ENCODE measurements around the gene CFAP57. TPM values are rescaled to one million over a fixed set of nuclear protein-coding genes. Genes with fewer than 3 reads are reported as not detected.

Gene CFAP57
- polyA plus RNA-seq, 6 donors from 2014 or later = 0.13 to 1.0 (median 0.24) TPM

DNA sequence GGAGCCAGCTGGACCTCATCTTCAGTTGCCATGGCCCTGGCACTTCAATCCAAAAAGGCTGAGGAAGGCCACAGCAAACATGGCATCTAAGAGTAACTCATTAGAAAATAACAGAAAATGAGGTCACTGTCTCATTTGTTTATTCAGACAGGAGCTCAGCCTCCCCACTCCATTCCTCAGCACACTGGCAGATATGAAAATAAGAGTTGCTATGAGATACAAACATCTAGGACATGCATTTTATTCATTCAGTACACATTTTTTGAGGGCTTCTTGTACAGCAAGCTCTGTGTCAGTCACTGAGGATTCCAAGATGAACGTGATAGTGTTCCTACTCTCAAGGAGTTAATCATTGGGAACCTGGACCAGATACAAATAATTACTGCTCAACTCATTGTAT, 65.0 kb downstream of the CFAP57 start:
- ATAC-seq (ENCODE audit: low read depth in 2 of 2) = no peak
- H3K27ac Mint-ChIP-seq = peak overlapping the region in 3 of 6 donors; percentile 33 to 88 (median 82)

DNA sequence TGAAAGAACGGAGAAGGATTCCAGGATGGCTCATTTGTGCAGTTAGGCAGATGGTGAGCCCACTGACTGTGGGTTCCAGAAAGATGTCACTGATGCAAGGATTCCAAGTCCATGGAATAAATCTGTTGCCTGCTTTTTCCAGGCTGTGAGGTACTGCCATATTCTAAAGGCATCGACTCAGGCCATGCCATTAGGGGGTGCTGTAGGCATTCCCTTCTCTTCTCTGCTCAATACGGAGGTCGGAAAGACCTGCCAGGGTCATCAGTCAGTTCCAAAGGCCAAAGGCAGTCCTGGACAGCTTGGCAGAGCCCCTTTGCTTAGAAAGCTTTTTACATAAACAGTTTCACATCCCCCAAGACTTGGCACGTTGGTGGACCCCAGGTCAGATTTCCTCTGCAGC, 66.0 kb downstream of the CFAP57 start:
- DNase-seq (no peak), ATAC-seq (ENCODE audit: low read depth in 2 of 2) (no peak)
- Mint-ChIP-seq H3K36me3 (no peaks in the 10 kb centered on the region), H3K4me1 (peaks cover 37 to 43% (median 41%) of the 10 kb centered on the region in 3 donors), H3K9me3 (no peaks in the 10 kb centered on the region), H3K4me3 (peak overlapping the region in 2 of 8 donors; percentile 59 to 88), H3K27me3 (peaks cover 5 to 9% (median 7%) of the 10 kb centered on the region in 3 donors), H3K27ac (peak overlapping the region in 3 of 6 donors; percentile 78 to 82 (median 78))

More for the DNA sequence above, 65.0 kb downstream of the CFAP57 start:
- Mint-ChIP-seq H3K9me3 (no peaks in the 10 kb centered on the region), H3K27me3 (peaks cover 5 to 9% (median 7%) of the 10 kb centered on the region in 3 donors), H3K36me3 (no peaks in the 10 kb centered on the region), H3K4me1 (peaks cover 37 to 41% (median 41%) of the 10 kb centered on the region in 3 donors), H3K4me3 (no peak overlapping the region)
- DNase-seq = no peak

DNA sequence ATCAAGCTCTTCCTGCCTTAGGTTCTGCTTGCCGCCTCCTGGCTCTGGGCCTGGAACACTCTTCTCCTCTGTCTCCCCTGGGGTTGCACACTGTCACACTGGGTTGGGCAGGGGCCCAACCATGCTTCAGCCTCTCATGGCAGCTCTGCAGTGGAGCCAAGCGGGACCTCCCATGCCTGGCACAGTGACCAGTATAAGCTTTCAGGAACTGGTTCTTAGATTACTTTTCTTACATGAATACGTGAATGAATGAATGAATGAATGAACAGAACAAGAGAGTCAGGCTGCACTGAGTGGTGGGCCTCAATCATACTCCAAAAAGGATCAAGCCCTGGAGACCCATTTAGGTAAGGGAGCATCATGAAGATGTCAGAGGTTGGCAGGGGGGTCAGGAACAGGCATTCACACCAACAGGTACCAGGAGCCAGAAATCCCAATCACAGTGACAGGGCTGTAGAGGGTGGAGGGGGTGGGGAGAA, 66.9 kb downstream of the CFAP57 start:
- Mint-ChIP-seq H3K4me1 (peaks cover 37 to 43% (median 41%) of the 10 kb centered on the region in 3 donors), H3K4me3 (peak overlapping the region in 7 of 8 donors; percentile 2 to 88 (median 68)), H3K36me3 (no peaks in the 10 kb centered on the region), H3K27ac (peak overlapping the region; percentile 81 to 95 (median 89)), H3K9me3 (no peaks in the 10 kb centered on the region), H3K27me3 (peaks cover 5 to 9% (median 7%) of the 10 kb centered on the region in 3 donors)
- DNase-seq (peak; percentile 12), ATAC-seq (ENCODE audit: low read depth in 2 of 2) (peak; percentile 31 to 34)

DNA sequence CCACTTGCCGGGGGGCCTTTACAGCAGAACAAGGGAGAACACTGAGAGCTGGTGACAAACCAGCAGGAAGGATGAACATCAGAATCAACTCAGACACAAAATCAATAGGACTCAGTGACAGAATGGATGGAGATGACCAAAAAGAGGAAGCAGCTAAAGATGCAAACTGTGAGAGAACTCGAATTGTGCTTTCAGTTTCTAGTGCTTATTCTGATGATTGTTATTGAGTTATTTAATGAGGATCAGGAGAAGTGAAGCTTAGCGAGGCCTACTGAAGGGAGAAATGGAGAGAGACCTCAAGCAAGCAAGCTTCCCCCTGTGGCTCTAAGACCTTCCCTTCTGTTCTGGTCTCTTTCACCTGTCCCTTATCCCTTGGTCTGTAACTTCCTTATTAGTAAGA, 67.4 kb downstream of the CFAP57 start:
- Mint-ChIP-seq H3K27me3 (peaks cover 5 to 8% (median 7%) of the 10 kb centered on the region in 3 donors), H3K36me3 (no peaks in the 10 kb centered on the region), H3K27ac (peak overlapping the region; percentile 81 to 95 (median 89)), H3K9me3 (no peaks in the 10 kb centered on the region), H3K4me3 (peak overlapping the region in 7 of 8 donors; percentile 30 to 88 (median 68)), H3K4me1 (peaks cover 37 to 43% (median 41%) of the 10 kb centered on the region in 3 donors)
- ATAC-seq (ENCODE audit: low read depth in 2 of 2) = peak; percentile 93
- peak; percentile 73 for DNase-seq

DNA sequence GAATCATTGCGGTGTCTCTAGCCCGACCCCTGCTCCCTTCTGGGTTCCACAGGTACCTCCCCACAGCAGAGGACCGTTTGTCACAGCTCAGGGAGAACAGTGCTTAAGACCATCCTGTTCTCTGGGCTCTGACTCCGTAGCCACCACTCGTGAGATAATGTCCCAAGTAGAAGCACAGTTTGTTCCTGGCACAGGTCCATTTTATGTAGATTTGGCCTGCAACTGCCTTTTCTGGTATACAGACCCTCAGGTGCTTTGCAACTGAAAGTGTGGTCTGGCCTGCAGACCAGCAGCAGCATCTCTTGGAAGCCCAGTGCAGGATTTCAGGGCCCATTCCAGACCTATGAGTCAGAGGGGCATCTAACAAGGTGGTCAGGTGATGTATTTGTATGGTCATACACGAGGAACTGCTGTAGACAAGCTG, 69.3 kb downstream of the CFAP57 start:
- ATAC-seq (ENCODE audit: low read depth in 2 of 2) (no peak), DNase-seq (no peak)
- peaks cover 37 to 41% (median 39%) of the 10 kb centered on the region in 3 donors for H3K4me1 Mint-ChIP-seq
- no peak overlapping the region for H3K4me3 Mint-ChIP-seq
- H3K27ac Mint-ChIP-seq = peak overlapping the region in 1 of 6 donors; percentile 31
- H3K27me3 Mint-ChIP-seq = peaks cover 0 to 5% (median 0%) of the 10 kb centered on the region in 3 donors
- no peaks in the 10 kb centered on the region for H3K9me3 Mint-ChIP-seq
- H3K36me3 Mint-ChIP-seq = no peaks in the 10 kb centered on the region

DNA sequence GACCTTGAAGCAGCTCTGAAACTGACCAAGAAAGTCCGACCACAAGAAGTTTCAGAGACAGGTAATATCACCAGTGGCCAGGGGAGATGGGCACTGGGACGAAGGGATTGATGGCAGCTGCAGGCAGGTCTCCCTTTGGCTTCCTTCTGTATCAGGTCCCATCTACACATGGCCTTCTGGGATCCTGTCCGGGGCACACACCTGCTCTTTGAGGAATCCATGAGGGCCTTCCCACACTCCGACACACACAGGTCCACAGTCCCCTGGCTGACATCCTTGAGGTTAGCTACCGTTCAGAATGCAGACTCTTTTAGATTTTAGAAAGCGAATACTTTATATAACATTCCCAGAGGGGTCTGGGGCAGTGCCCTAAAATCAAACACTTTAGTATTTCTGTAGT, 71.2 kb downstream of the CFAP57 start:
- Mint-ChIP-seq H3K27me3 (peaks cover 0 to 5% (median 0%) of the 10 kb centered on the region in 3 donors), H3K4me1 (peaks cover 25 to 31% (median 28%) of the 10 kb centered on the region in 3 donors), H3K9me3 (peaks cover 0 to 7% (median 2%) of the 10 kb centered on the region in 7 donors), H3K27ac (no peak overlapping the region), H3K4me3 (no peak overlapping the region), H3K36me3 (no peaks in the 10 kb centered on the region)
- no peak for DNase-seq
- ATAC-seq (ENCODE audit: low read depth in 2 of 2) = no peak

DNA sequence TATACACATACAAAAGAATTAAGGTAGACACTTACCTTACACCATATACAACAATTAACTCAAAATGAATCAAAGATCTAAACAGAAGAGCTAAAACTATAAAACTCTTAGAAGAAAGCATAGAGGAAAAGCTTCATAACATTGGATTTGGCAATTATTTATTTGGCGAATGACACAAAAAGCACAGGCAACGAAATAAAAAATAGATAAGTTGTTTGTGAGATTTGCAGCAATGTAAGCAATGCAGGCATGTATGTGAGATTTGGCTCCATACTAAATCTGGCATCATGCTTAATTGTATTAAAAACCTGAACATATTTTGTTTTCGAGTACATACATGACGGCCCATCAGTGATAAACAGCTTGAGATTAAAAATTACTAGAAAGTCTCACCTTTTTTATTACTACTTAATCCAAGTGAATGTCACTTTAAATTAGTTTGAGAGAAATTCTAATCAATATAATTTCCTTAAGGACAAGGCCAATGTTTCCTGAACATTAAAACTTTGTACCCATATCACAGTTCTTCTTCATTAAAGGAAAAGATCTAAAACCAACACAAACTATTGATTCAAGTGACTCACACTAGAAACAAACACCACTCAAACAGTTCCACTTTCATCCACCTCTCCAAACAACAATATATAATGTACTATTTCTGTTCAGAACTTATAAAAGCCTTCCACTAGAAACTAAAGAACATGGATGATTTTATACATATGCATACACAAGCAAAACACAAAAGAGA, 74.5 kb downstream of the CFAP57 start:
- DNase-seq (no peak), ATAC-seq (ENCODE audit: low read depth in 2 of 2) (no peak)
- no peak overlapping the region for H3K4me3 Mint-ChIP-seq
- H3K27ac Mint-ChIP-seq = peak overlapping the region in 1 of 6 donors; percentile 2
- no peaks in the 10 kb centered on the region for H3K27me3 Mint-ChIP-seq
- H3K4me1 Mint-ChIP-seq = peaks cover 0 to 4% (median 0%) of the 10 kb centered on the region in 3 donors
- H3K9me3 Mint-ChIP-seq = peaks cover 0 to 7% (median 3%) of the 10 kb centered on the region in 7 donors
- H3K36me3 Mint-ChIP-seq = no peaks in the 10 kb centered on the region

DNA sequence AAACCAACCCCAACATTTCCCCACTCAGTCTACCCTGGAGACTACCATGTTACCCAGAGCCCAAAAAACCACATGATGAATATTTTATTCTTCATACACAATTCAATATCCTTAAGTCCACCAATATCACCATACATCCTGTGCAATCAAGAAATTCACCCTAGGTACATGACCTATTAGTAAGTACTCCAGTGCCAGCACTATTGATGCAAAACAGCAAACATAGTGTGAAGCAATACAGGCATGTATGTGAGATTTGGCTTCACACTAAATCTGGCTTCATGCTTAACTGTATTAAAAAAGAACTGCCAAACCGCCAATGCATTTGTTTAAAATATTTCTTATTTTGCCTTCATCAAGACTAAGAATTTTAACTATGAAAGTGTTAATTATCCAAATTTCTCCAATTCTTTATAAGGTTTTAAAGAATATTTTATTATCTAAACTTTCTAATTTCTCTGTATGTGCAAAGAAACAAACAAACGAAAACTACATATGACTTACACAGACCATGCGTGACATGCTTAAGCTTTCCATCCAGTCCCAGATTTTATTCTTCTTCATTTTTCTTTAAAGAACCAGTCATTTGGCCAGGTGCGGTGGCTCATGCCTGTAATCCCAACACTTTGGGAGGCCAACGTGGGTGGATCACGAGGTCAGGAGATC, 75.3 kb downstream of the CFAP57 start:
- H3K27me3 Mint-ChIP-seq = no peaks in the 10 kb centered on the region
- no peaks in the 10 kb centered on the region for H3K4me1 Mint-ChIP-seq
- ATAC-seq (ENCODE audit: low read depth in 2 of 2) = no peak
- no peaks in the 10 kb centered on the region for H3K36me3 Mint-ChIP-seq
- DNase-seq = no peak
- H3K27ac Mint-ChIP-seq = no peak overlapping the region
- H3K4me3 Mint-ChIP-seq = no peak overlapping the region
- H3K9me3 Mint-ChIP-seq = peaks cover 0 to 7% (median 3%) of the 10 kb centered on the region in 7 donors

DNA sequence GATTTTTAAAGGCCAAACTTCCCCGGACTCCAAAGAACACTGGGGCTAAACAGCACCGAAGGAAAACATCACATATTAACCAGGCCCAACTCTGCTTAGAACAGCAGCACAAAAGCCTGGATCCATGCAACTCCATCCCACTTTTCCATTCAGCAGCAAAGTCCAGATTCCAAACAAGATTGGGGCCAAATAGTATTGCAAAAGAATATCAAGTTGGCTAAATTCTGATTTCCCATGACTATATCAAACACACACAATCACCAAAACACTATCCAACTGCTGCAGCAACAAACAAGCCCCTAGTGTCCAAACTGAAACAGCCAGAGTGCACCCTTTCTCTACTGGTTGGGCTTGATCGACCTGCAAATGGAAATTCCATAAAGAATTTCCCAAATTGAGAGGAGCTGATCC, 78.2 kb downstream of the CFAP57 start:
- ATAC-seq (ENCODE audit: low read depth in 2 of 2) = no peak
- Mint-ChIP-seq H3K27ac (no peak overlapping the region), H3K36me3 (no peaks in the 10 kb centered on the region), H3K9me3 (peaks cover 0 to 7% (median 3%) of the 10 kb centered on the region in 7 donors), H3K4me1 (no peaks in the 10 kb centered on the region), H3K27me3 (peaks cover 5 to 12% (median 8%) of the 10 kb centered on the region in 3 donors), H3K4me3 (no peak overlapping the region)
- DNase-seq = no peak

DNA sequence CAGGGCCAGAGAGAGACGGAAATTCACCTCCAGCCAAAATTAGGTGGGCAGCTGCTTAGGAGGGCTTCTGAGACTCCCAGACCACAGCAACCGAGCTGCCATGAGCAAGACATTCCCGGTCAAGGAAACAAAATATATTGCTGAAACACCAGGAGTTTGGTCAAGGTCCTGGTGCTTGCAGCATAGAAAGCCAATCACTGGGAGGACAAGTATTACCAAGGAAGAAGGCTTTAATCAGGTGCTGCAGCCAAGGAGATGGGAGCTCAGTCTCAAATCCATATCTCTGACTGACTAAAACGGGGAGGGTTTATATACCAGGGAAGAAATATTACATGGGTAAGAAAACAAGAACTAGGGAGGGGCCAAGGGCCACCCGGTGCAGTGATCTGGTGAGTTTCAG, 78.9 kb downstream of the CFAP57 start:
- H3K4me1 Mint-ChIP-seq = peaks cover 0 to under 1% (median 0%) of the 10 kb centered on the region in 3 donors
- peaks cover 0 to 7% (median 3%) of the 10 kb centered on the region in 7 donors for H3K9me3 Mint-ChIP-seq
- H3K4me3 Mint-ChIP-seq = no peak overlapping the region
- no peaks in the 10 kb centered on the region for H3K36me3 Mint-ChIP-seq
- DNase-seq (no peak), ATAC-seq (ENCODE audit: low read depth in 2 of 2) (no peak)
- H3K27ac Mint-ChIP-seq = no peak overlapping the region
- H3K27me3 Mint-ChIP-seq = peaks cover 5 to 12% (median 8%) of the 10 kb centered on the region in 3 donors

DNA sequence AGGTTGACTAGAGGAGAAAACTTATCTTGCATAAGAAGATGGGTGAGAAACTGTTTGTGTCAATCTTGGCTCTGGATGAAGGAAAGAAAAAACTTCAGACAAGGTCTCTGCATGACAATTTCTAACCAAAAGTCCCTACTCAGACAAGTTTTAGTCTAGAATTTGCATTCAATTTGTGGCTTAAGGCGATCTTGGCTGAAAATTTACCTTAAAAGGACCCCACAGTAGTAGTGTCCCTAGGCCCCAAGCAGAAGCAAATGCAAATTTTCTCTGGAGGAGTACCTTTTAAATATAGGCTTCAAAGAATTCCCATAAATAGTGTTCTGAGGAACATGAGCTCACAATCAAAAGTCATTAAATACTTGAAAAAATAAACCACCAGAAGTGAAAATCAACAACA, 80.1 kb downstream of the CFAP57 start:
- ATAC-seq (ENCODE audit: low read depth in 2 of 2) = no peak
- Mint-ChIP-seq H3K4me3 (no peak overlapping the region), H3K27ac (no peak overlapping the region), H3K27me3 (peaks cover 8 to 12% (median 9%) of the 10 kb centered on the region in 3 donors), H3K4me1 (peaks cover 2 to 5% (median 3%) of the 10 kb centered on the region in 3 donors), H3K36me3 (no peaks in the 10 kb centered on the region), H3K9me3 (peaks cover 0 to 2% (median 0%) of the 10 kb centered on the region in 7 donors)
- no peak for DNase-seq

DNA sequence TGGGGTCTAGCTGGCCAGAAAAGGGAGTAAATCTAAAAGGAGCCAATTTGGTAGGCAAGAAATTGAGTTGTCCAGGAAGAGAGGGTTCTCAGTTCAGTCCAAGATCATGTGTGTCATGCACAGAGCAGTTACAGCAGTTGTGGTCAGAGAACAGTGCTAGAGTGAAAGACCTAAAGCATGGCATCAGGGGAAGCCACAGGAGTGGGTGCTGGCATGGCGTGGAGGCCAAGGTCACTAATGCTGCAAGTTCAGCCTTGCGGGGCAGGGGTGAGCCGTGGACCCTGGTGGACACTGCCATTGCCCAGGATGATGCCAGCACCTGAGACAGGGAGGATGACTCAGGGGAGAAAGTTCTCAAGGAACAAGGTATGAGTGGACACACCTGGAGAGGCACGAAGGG, 81.0 kb downstream of the CFAP57 start:
- H3K4me1 Mint-ChIP-seq = peaks cover 7 to 12% (median 11%) of the 10 kb centered on the region in 3 donors
- no peak overlapping the region for H3K27ac Mint-ChIP-seq
- H3K4me3 Mint-ChIP-seq = no peak overlapping the region
- no peak for DNase-seq
- no peaks in the 10 kb centered on the region for H3K36me3 Mint-ChIP-seq
- H3K27me3 Mint-ChIP-seq = peaks cover 8 to 12% (median 9%) of the 10 kb centered on the region in 3 donors
- ATAC-seq (ENCODE audit: low read depth in 2 of 2) = no peak
- H3K9me3 Mint-ChIP-seq = peaks cover 0 to 3% (median 0%) of the 10 kb centered on the region in 7 donors

DNA sequence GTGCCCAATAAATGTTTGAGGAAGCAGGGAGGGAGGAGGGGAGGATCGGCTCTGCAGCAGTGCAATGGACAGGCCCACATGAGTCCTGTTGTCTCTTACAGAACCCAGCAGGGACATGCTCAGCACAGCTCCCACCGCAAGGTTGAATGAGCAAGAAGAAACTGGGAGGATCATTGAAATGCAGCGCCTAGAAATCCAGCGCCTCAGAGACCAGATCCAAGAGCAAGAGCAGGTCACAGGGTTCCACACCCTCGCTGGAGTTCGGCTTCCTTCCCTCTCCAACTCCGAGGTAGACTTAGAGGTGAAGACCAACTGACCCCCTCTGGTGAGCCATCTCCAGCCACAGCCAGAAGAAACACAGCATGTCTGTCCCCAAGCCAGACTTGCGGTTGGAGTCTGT, 81.7 kb downstream of the CFAP57 start:
- peaks cover 8 to 12% (median 9%) of the 10 kb centered on the region in 3 donors for H3K27me3 Mint-ChIP-seq
- H3K36me3 Mint-ChIP-seq = no peaks in the 10 kb centered on the region
- H3K9me3 Mint-ChIP-seq = peaks cover 0 to 5% (median 0%) of the 10 kb centered on the region in 7 donors
- no peak for DNase-seq
- no peak overlapping the region for H3K27ac Mint-ChIP-seq
- peaks cover 8 to 15% (median 13%) of the 10 kb centered on the region in 3 donors for H3K4me1 Mint-ChIP-seq
- no peak for ATAC-seq (ENCODE audit: low read depth in 2 of 2)
- H3K4me3 Mint-ChIP-seq = no peak overlapping the region
